H1 (cell line): ENCODE data around the gene UCN3. TPM values are rescaled to one million over a fixed set of nuclear protein-coding genes. Genes with fewer than 3 reads are reported as not detected.

ENCODE experiments used
- BCL11A ChIP-seq, 2 experiments: IDR thresholded peaks; one replicate each; pipeline ENCODE4 v1.6.1; 2011; ENCODE audit warnings: low read depth in 2 of 2, low read length in 2 of 2, mild to moderate bottlenecking in 2 of 2
- EP300 ChIP-seq, 2 experiments: IDR thresholded peaks; 1 replicate in 1 of 2; 2 replicates in 1 of 2; pipeline ENCODE4 v1.6.1; 2011 to 2012; ENCODE audit warnings: low read depth in 2 of 2, low read length in 2 of 2, mild to moderate bottlenecking in 2 of 2, borderline replicate concordance in 1 of 2, inconsistent platforms in 1 of 2, moderate library complexity in 1 of 2
- EZH2 ChIP-seq: fragments of 200-600 bp; sonication (generic); IDR thresholded peaks from 2 replicates; pipeline ENCODE4 v1.7.1; 2012; ENCODE audit warnings: low read depth, mild to moderate bottlenecking, moderate library complexity, low read length, inconsistent platforms; ENCODE audit not compliant: severe bottlenecking
- KDM1A ChIP-seq: fragments of 200-600, 300-600 bp; sonication (generic); IDR thresholded peaks from 2 replicates; pipeline ENCODE4 v1.7.1; 2016; ENCODE audit warnings: mild to moderate bottlenecking, low read length, borderline replicate concordance
- KDM5A ChIP-seq: fragments of 200-600 bp; IDR thresholded peaks from 2 replicates; pipeline ENCODE4 v1.7.1; 2012; ENCODE audit warnings: mild to moderate bottlenecking, low read length, inconsistent platforms, mixed read lengths
- RFX5 ChIP-seq: IDR thresholded peaks from 2 replicates; pipeline ENCODE4 v1.6.1; 2011; ENCODE audit warnings: low read depth, low read length, improper control_type of control experiment, borderline replicate concordance
- SRF ChIP-seq: IDR thresholded peaks from 2 replicates; pipeline ENCODE4 v1.6.1; 2011; ENCODE audit warnings: mild to moderate bottlenecking, low read depth, low read length, moderate library complexity
- SUZ12 ChIP-seq: fragments of 200-600 bp; sonication (generic); IDR thresholded peaks from 2 replicates; pipeline ENCODE4 v1.6.1; 2012; ENCODE audit warnings: mild to moderate bottlenecking, inconsistent platforms, low read length, moderate library complexity, mixed read lengths
- TBP ChIP-seq: IDR thresholded peaks from 2 replicates; pipeline ENCODE4 v1.6.1; 2011; ENCODE audit warnings: low read depth, low read length, improper control_type of control experiment
- polyA plus RNA-seq, 7 experiments: library from polyadenylated mRNA; depleted of rRNA in 3 of 7; stranded (reverse) in 5 of 7; unstranded in 2 of 7; fragments of >200 nt in 5 of 7; fragments of 200-250 nt in 2 of 7; gene quantifications; 1 replicate in 5 of 7; 2 replicates in 1 of 7; 4 replicates in 1 of 7; pipeline versions ENCODE4 v1.2.1 to v1.2.3, GENCODE V29; 2011 to 2013; ENCODE audit warnings: missing spikeins in 2 of 7, mixed read lengths in 2 of 7
- total RNA-seq: library from RNA; stranded (reverse); fragmentation: NEBNext Ultra II Directional; extraction: Animal tissue kit (Norgen Biotek cat#: 25700); gene quantifications from 2 replicates; pipeline ENCODE4 v1.2.1, GENCODE V29; 2021
- TF ChIP-seq, protein P1 (sequence below): fragments of 300-600 bp; sonication (generic); IDR thresholded peaks from 2 replicates; pipeline ENCODE4 v1.7.1; 2012; ENCODE audit warnings: low read length, moderate library complexity, mild to moderate bottlenecking, inconsistent platforms; ENCODE audit not compliant: insufficient replicate concordance
- TF ChIP-seq, protein P2 (sequence below): IDR thresholded peaks from 2 replicates; pipeline ENCODE4 v1.6.1; 2012; ENCODE audit warnings: inconsistent platforms

UCN3 gene
- total and polyA plus RNA-seq, 2 of the 8 experiments (the other 6 are each of a cell fraction or from before 2014, with no cell fraction given): not detected

DNA sequence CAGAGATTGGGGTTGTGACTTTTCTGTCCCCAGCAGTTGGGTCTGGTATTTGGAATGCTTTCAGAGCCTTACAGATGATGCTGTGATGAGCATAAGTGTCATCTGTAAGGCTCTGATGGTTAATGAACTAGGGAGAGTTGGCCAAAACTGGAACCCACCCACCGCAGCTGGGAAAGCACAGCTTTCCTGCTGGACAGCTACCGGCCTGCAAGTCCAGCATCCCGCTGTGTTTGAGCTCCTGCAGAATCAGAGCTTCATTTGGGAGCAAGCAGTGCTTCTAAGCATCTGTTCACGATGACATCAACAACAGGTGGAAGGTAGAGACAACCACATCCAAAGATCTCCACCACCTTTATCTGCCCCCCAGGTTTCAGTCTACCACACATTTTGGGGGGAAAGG, 11.7 kb downstream of the UCN3 start (continued):
- TF ChIP-seq, protein P1, sequence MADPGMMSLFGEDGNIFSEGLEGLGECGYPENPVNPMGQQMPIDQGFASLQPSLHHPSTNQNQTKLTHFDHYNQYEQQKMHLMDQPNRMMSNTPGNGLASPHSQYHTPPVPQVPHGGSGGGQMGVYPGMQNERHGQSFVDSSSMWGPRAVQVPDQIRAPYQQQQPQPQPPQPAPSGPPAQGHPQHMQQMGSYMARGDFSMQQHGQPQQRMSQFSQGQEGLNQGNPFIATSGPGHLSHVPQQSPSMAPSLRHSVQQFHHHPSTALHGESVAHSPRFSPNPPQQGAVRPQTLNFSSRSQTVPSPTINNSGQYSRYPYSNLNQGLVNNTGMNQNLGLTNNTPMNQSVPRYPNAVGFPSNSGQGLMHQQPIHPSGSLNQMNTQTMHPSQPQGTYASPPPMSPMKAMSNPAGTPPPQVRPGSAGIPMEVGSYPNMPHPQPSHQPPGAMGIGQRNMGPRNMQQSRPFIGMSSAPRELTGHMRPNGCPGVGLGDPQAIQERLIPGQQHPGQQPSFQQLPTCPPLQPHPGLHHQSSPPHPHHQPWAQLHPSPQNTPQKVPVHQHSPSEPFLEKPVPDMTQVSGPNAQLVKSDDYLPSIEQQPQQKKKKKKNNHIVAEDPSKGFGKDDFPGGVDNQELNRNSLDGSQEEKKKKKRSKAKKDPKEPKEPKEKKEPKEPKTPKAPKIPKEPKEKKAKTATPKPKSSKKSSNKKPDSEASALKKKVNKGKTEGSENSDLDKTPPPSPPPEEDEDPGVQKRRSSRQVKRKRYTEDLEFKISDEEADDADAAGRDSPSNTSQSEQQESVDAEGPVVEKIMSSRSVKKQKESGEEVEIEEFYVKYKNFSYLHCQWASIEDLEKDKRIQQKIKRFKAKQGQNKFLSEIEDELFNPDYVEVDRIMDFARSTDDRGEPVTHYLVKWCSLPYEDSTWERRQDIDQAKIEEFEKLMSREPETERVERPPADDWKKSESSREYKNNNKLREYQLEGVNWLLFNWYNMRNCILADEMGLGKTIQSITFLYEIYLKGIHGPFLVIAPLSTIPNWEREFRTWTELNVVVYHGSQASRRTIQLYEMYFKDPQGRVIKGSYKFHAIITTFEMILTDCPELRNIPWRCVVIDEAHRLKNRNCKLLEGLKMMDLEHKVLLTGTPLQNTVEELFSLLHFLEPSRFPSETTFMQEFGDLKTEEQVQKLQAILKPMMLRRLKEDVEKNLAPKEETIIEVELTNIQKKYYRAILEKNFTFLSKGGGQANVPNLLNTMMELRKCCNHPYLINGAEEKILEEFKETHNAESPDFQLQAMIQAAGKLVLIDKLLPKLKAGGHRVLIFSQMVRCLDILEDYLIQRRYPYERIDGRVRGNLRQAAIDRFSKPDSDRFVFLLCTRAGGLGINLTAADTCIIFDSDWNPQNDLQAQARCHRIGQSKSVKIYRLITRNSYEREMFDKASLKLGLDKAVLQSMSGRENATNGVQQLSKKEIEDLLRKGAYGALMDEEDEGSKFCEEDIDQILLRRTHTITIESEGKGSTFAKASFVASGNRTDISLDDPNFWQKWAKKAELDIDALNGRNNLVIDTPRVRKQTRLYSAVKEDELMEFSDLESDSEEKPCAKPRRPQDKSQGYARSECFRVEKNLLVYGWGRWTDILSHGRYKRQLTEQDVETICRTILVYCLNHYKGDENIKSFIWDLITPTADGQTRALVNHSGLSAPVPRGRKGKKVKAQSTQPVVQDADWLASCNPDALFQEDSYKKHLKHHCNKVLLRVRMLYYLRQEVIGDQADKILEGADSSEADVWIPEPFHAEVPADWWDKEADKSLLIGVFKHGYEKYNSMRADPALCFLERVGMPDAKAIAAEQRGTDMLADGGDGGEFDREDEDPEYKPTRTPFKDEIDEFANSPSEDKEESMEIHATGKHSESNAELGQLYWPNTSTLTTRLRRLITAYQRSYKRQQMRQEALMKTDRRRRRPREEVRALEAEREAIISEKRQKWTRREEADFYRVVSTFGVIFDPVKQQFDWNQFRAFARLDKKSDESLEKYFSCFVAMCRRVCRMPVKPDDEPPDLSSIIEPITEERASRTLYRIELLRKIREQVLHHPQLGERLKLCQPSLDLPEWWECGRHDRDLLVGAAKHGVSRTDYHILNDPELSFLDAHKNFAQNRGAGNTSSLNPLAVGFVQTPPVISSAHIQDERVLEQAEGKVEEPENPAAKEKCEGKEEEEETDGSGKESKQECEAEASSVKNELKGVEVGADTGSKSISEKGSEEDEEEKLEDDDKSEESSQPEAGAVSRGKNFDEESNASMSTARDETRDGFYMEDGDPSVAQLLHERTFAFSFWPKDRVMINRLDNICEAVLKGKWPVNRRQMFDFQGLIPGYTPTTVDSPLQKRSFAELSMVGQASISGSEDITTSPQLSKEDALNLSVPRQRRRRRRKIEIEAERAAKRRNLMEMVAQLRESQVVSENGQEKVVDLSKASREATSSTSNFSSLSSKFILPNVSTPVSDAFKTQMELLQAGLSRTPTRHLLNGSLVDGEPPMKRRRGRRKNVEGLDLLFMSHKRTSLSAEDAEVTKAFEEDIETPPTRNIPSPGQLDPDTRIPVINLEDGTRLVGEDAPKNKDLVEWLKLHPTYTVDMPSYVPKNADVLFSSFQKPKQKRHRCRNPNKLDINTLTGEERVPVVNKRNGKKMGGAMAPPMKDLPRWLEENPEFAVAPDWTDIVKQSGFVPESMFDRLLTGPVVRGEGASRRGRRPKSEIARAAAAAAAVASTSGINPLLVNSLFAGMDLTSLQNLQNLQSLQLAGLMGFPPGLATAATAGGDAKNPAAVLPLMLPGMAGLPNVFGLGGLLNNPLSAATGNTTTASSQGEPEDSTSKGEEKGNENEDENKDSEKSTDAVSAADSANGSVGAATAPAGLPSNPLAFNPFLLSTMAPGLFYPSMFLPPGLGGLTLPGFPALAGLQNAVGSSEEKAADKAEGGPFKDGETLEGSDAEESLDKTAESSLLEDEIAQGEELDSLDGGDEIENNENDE: no peak
- TF ChIP-seq BCL11A (IDR thresholded peaks at IDR 0.05; ENCODE audit: low read depth in 2 of 2, low read length in 2 of 2) (no peak), TBP (no peak), EP300 (IDR thresholded peaks at IDR 0.05; ENCODE audit: borderline replicate concordance in 1 of 2, low read depth in 2 of 2, low read length in 2 of 2) (no peak), SRF (no peak), SUZ12 (no peak), EZH2 (no peak), KDM5A (no peak), KDM1A (no peak), RFX5 (no peak)
- TF ChIP-seq, protein P2, sequence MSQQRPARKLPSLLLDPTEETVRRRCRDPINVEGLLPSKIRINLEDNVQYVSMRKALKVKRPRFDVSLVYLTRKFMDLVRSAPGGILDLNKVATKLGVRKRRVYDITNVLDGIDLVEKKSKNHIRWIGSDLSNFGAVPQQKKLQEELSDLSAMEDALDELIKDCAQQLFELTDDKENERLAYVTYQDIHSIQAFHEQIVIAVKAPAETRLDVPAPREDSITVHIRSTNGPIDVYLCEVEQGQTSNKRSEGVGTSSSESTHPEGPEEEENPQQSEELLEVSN: no peak
